SU-DHL-6 (cell line): Measurements from ENCODE around the gene CTDSPL.

ENCODE experiments used
- EZH2phosphoT487 ChIP-seq: fragments of 200-600 bp; sonication (generic), shearing (Covaris generic); conservative IDR thresholded peaks from 2 replicates; pipeline ENCODE4 v1.6.1; 2018; ENCODE audit warnings: mild to moderate bottlenecking, antibody characterized with exemption, low read length, moderate library complexity, mixed read lengths
- TF ChIP-seq, protein P1 (sequence below): fragments of 200-600 bp; sonication (generic); IDR thresholded peaks from one replicate; pipeline ENCODE4 v1.5.1; 2017; ENCODE audit warnings: antibody characterized with exemption, mild to moderate bottlenecking, low read length, moderate library complexity; ENCODE audit not compliant: insufficient read depth, poor library complexity, severe bottlenecking

DNA sequence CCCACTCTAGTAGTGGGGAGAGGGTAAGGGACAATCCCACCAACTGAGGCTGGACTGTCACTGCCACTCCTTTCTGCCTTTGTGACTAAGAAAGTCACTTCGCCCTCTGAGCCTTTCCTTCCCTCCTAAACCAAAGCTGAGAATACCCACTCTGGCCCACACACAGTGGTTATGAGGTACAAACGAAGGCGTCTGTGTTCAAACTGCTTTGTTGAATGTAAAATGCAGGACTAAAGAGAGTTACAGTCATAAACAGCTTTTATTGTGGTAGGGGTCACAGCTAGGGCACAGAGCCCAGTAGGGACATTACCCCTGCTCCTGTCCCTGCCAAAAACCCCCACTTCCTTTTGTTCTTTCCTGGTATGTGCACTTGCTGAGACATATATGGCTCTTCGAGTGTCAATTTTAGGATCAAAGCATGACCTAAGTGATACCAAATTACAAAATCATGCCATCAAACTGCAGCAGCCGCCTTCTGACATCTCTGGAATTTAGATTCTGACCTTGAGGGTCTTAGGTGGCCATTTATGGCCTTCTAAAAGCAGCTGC, 45.1 kb downstream of the CTDSPL start:
- TF ChIP-seq, protein P1, sequence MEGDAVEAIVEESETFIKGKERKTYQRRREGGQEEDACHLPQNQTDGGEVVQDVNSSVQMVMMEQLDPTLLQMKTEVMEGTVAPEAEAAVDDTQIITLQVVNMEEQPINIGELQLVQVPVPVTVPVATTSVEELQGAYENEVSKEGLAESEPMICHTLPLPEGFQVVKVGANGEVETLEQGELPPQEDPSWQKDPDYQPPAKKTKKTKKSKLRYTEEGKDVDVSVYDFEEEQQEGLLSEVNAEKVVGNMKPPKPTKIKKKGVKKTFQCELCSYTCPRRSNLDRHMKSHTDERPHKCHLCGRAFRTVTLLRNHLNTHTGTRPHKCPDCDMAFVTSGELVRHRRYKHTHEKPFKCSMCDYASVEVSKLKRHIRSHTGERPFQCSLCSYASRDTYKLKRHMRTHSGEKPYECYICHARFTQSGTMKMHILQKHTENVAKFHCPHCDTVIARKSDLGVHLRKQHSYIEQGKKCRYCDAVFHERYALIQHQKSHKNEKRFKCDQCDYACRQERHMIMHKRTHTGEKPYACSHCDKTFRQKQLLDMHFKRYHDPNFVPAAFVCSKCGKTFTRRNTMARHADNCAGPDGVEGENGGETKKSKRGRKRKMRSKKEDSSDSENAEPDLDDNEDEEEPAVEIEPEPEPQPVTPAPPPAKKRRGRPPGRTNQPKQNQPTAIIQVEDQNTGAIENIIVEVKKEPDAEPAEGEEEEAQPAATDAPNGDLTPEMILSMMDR, result no peak
- TF ChIP-seq EZH2phosphoT487, result no peak
